Measurements from ENCODE around the gene ERC2.
A peak's percentile ranks its signal among the peaks of the same experiment; 100 is the strongest.

Gene ERC2

GRCh38 chr3:56173601-56174000, 294.7 kb downstream of the ERC2 start:
- DNase-seq = no peak

DNA sequence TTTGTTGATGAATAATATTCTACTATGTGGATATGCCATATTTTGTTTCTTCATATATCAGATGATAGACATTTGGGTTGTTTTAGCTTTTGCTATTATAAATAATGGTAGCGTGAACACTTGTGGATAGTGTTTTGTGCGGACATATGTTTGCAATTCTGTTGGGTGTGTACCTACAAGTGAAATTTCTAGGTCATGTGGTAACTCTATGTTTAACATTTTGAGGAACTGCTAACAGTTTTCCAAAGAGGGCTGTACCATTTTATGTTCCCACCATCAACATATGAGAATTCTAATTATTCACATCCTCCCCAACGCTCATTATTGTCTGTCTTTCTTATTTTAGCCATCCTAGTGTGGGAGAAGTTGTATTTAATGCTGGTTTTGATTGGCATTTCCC, 303.8 kb downstream of the ERC2 start:
- DNase-seq = no peak

GRCh38 chr3:56157693-56158362, 310.4 kb downstream of the ERC2 start:
- DNase-seq = no peak

GRCh38 chr3:56154297-56154696, 314.0 kb downstream of the ERC2 start:
- DNase-seq = no peak

DNA sequence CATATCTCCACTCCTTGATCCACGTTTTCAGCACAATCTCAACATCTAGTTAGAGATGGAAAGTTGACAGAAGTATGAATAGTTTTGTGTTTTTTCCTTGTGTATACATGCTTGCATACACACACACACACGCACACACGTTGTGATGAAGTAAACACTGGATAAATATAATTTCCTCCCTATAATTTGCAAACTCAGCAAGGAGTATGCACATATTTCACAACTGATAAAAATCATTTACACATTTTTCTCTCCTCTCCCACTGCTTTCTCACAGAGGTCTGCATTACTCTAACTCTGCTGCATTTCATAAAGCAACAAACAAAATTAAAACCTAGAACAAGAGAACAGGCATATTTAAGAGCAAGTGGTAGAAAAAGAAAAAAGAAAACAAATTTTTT, 320.9 kb downstream of the ERC2 start:
- DNase-seq = no peak

GRCh38 chr3:56145410-56145809, 322.9 kb downstream of the ERC2 start:
- no peak for DNase-seq

GRCh38 chr3:56144805-56145204, 323.5 kb downstream of the ERC2 start:
- DNase-seq = no peak

DNA sequence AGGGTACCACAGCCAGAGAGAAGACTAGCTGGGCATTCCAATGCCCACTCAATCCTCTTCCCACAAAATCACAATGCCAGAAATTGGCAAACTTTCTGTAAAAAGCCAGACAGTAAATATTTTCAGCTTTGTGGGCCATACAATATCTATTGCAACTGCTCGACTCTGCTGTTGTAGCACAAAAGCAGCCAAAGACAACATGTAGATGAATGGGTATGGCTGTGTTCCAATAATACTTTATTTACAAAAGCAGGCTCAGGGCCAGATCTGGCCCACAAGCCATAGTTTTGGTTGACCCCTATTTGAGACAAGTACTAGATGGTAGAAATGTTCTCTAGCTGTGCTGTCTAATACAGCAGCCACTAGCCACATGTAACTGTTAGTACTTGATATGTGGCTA, 330.9 kb downstream of the ERC2 start:
- no peak for DNase-seq

GRCh38 chr3:56136514-56136913, 331.8 kb downstream of the ERC2 start:
- no peak for DNase-seq

- no peak for DNase-seq
Observed at GRCh38 chr3:56135941-56136340, 332.3 kb downstream of the ERC2 start.

- no peak for DNase-seq
Observed at GRCh38 chr3:56133423-56133822, 334.8 kb downstream of the ERC2 start.

DNA sequence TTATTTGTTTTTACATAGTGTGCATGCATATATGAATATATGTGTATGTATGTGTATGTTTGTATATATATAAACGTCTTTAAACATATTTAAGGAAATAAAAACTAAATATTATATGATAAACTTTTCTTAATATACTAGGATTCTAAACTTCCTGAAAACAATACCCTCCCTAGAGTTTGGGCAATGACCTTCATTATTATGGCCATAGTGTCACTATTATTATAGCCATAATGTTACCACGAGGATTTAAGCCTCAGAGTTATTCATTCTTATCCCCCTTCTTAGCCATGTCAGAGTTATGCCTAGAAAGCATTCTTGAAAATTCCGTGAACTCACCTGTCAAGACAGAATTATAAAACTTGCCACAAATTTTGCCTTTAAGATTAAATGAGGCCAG, 335.5 kb downstream of the ERC2 start:
- no peak for DNase-seq

- DNase-seq = peak; percentile 3
Observed at GRCh38 chr3:56131974-56132590, 336.2 kb downstream of the ERC2 start.

DNA sequence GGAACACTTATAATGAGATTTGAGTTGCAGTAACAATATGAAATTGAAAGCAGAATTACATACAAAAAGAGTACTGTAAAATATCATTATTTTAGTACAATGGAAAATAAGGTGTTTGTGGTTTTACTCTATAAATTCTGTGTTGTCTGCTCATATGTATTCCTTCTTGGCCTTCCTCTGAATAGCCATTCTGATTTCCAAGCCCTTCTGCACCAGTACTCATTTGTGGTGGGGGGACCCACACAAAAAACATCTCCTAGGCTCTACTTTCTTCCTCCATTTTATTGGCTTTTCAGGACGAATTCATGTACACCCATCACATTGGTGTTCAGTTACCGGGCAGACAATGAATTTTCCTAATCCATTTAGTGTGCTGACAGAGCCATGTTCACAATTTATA, 338.2 kb downstream of the ERC2 start:
- DNase-seq = no peak

DNA sequence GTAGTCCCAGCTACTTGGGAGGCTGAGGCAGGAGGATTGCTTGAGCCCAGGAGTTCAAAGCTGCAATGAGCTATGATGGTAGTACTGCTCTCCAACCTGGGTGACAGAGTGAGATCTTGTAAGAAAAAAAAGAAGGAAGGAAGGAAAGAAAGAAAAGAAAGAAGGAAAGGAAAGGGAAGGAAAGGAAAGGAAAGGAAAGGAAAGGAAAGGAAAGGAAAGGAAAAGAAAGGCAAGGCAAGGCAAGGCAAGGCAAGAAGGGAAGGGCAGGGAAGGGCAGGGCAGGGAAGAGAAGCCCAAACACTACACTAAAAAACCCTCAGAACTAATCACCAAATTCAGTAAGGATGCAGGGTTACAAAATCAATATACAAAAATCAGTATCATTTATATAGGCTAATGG, 341.6 kb downstream of the ERC2 start:
- DNase-seq = no peak

- DNase-seq = no peak
Observed at GRCh38 chr3:56125358-56126005, 342.8 kb downstream of the ERC2 start.

GRCh38 chr3:56124546-56124945, 343.7 kb downstream of the ERC2 start:
- no peak for DNase-seq

GRCh38 chr3:56123487-56123886, 344.8 kb downstream of the ERC2 start:
- no peak for DNase-seq

DNA sequence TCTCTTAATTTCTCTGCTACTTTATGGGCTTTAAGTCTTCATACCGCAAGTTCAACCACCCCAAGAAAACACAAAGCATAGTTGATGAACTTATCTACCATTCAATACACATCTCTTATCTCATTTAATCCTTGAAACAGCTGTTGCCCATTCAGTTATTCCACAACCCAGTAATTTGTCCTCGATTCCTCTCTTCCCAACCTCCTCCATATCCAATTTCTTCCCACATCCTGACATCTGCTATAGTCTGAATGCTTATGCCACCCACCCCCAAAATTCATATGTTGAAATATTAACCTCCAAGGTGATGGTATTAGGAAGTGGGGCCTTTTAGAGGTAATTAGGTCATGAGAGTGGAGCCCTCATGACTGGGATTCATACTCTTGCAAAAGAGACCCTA, 345.4 kb downstream of the ERC2 start:
- DNase-seq = no peak

DNA sequence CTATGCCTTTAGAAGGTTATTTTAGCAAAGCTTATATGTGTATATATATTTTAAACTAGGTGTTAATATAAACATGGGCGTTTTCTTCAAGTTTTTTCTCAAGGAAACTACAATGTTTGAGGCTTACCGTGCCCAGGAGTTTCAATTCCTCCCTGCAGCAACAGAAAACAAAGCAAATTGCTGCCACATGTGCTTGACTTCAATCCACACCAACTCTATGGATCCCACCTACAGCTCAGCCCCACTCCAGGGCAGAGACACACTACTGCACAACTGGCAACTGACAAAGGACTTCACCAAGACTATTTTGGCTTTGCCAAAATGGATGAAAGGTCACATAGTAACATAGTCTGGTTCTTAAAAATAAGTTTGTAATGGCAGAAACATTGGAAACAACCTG, 346.6 kb downstream of the ERC2 start:
- DNase-seq = no peak

DNA sequence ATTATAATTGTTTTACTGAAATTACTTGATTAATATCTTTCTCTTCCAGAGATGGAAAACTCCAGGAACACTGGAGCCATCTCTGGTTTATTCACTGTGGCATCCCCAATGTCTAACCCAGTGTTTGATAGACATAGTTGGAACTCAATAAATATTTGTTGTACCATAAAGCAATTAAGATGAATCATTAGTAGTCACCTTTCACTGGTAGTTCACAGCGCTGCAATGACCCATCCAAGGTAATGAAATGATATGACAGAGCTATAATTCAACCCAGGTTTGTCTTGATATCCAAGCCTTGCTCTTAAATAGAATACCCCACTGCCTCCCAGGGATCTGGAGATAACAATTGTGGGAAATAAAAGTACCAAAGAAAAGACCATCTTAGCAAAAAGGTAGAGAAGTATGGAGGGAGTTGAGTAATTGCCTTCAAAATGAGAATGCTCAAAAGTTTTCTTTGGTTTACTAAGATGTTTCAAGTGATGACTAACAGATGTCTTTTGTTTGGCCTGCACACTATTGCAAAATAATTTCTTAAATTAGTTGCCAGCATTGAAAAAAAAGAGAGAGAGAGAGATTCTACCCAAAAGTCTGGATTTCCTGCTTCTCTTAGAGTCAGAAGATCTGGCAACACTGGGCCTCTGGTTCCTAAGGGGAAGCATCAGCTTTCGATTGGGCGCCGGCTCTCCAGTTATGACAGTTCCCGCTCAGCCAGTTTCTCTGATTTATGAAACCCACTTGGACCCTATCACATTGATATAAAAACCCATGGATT, 348.5 kb downstream of the ERC2 start:
- no peak for DNase-seq

DNA sequence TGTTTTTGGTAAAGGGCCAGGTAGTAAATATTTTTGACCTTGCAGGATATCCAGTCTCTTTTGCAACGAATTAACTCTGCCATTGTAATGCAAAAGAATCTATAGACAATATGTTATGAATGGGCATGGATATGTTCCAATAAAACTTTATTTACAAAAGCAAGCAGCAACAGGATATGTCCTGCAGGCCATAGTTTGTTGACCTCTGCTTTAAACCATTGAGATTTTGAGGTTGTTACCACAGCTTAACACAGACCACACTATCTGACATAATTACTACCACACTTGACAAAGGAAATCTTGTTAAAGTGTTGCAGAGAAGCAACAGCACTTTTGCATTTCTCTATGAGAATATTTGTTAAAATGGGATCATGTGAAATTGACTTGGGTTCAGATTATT, 349.3 kb downstream of the ERC2 start:
- no peak for DNase-seq

- no peak for DNase-seq
Observed at GRCh38 chr3:56115698-56116097, 352.6 kb downstream of the ERC2 start.

- no peak for DNase-seq
Observed at GRCh38 chr3:56115199-56115598, 353.1 kb downstream of the ERC2 start.
